LHCN-M2 (cell line): ENCODE results near the gene ADAMTS6. TPM values are rescaled to one million over a fixed set of nuclear protein-coding genes. Genes with fewer than 3 reads are reported as not detected.
A peak's percentile ranks its signal among the peaks of the same experiment; 100 is the strongest.
"Not testable (repeated sequence)": the region's sequence is repeated elsewhere in the genome, so short reads cannot be mapped to it uniquely, and the experiment has no call there.

Experiments
- DNase-seq: peaks from one replicate; pipeline ENCODE4 v3.0.0-alpha.2; 2012; ENCODE audit warnings: low read depth
- total RNA-seq: library from RNA; depleted of rRNA; stranded (reverse); fragments of >200 nt; gene quantifications from 2 replicates; pipeline ENCODE4 v1.2.3, GENCODE V29; 2014

The ADAMTS6 gene
- total RNA-seq, 1 experiment from 2014 or later: 30.8 TPM

DNA sequence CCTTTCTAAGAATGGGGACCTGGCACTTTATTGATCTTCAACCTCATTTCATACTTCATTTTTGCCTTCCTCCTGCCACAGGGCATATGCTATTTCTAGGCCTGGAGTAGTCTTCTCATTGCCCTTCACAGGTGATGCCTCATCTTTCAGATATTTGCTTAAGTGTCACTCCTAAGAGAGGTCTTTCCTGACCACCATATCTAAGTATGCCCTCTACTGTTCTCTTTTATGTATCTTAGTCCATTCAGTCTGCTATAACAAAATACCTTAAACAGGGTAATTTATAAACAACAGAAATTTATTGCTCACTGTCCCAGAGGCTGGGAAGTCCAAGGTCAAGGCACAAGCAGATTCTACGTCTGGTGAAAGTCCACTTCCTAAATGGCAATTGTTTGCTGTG lies 99.1 kb downstream of the ADAMTS6 start:
- peak; percentile 24 for DNase-seq

GRCh38 chr5:65370505-65370904 lies 111.2 kb downstream of the ADAMTS6 start:
- DNase-seq: not testable (repeated sequence)

DNA sequence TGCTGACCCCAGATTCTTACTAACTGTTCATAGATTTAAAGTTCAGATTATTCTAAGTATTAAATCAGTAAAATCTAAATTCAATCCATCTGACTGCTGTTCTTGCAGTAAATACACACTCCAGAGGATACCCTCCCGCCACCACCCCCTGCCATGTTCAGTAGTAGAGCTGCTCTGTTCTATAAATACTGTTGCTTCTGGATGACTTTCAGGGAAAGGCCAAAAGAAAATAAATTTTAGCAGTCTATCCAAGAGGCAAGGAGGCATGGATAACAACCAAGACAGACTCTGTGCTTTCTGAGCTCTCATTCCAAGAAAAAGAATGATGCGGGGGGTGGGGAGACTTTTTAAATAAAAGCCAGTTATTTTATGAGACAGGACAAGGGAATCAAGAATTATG lies 115.1 kb downstream of the ADAMTS6 start:
- no peak for DNase-seq

DNA sequence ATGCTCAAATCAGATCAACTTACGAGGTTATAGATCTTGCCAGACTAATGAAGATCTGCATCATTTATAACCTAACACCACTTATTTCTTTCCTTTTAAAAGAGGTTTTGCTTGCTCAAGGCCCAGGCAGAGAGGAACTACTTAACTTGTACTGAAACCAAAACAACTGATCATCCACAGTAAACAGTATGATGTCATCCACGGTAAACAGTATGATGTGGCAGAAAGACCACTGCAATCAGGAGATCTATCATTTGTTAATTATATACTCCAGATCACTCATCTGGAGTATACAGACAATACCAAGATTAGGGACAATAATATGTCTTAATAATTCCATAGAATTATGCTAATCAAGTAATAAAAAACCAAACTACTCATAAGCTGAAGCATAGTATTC lies 116.8 kb downstream of the ADAMTS6 start:
- DNase-seq: peak; percentile 57

GRCh38 chr5:65363499-65363898 lies 118.2 kb downstream of the ADAMTS6 start:
- DNase-seq: no peak

- DNase-seq: no peak
Observed at GRCh38 chr5:65359981-65360380, 121.7 kb downstream of the ADAMTS6 start.

- no peak for DNase-seq
Observed at GRCh38 chr5:65359569-65359968, 122.2 kb downstream of the ADAMTS6 start.

- peak; percentile 24 for DNase-seq
Observed at GRCh38 chr5:65356274-65356673, 125.4 kb downstream of the ADAMTS6 start.

- DNase-seq: no peak
Observed at GRCh38 chr5:65355301-65355700, 126.4 kb downstream of the ADAMTS6 start.

DNA sequence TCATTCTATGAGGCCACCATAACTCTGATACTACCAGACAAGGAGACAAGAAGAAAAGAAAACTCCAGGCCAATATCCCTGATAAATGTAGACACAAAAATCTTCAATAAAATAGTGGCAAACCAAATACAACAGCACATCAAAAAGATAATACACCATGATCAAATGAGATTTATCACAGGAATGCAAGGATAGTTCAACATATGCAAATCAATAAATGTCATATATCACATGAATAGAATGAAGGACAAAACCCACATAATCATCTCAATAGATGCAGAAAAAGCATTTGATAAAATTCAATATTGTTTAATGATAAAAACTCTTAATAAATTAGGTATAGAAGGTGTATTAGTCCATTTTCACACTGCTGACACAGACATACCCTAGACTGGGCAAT lies 139.9 kb downstream of the ADAMTS6 start:
- DNase-seq: no peak

- DNase-seq: peak; percentile 67
Observed at GRCh38 chr5:65338606-65339151, 143.0 kb downstream of the ADAMTS6 start.

- peak; percentile 71 for DNase-seq
Observed at GRCh38 chr5:65334077-65334476, 147.6 kb downstream of the ADAMTS6 start.

GRCh38 chr5:65332591-65332990 lies 149.1 kb downstream of the ADAMTS6 start:
- no peak for DNase-seq

DNA sequence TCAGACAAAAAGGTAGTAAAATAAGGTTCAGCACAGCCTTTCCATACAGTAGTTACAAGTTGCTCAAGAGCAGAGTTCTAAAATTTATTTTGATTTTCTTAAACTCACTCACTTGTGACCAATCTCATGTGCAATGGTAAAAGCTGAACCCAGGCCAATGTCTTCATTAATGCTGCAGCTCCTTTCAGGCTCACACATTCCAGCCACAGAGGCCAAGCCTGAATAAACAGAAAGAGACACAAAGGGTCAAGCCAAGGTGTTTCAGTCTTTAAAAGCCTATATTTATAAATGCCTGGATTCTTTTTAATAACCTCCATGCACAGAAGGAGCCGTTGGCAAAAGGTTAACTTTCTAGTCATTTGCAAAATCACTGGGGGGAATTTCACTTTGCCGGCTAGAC lies 152.5 kb downstream of the ADAMTS6 start:
- peak; percentile 44 for DNase-seq

- DNase-seq: no peak
Observed at GRCh38 chr5:65327582-65327981, 154.1 kb downstream of the ADAMTS6 start.

- no peak for DNase-seq
Observed at GRCh38 chr5:65326922-65327321, 154.8 kb downstream of the ADAMTS6 start.

DNA sequence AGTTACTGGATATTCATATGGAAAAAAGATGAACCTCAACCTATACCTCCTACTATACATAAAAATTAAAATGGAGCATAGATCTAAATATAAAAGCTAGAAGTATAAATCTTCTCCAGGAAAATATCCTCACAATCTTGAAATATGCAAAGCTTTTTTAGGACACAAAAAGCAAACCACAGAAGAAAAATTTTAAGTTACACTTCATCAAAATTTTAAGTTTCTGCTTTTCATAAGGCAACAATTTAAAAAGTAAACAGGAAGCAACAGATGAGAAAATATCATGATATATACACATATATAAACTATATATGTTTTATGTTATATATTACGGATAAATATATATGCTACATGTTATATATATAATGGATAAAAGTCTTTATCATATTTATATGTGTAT lies 157.5 kb downstream of the ADAMTS6 start:
- no peak for DNase-seq

DNA sequence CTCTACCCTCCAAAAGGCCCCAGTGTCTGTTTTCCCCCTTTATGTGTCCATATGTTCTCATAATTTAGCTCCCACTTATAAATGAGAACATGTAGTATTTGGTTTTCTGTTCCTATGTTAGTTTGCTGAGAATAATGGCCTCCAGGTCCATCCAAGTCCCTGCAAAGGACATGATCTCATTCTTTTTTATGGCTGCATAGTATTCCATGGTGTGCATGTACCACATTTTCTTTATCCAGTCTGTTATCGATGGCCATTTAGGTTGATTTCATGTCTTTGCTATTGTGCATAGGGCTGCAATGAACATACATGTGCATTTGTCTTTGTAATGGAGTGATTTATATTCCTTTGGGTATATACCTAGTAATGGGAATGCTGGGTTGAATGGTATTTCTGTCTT lies 161.0 kb downstream of the ADAMTS6 start:
- not testable (repeated sequence) for DNase-seq

DNA sequence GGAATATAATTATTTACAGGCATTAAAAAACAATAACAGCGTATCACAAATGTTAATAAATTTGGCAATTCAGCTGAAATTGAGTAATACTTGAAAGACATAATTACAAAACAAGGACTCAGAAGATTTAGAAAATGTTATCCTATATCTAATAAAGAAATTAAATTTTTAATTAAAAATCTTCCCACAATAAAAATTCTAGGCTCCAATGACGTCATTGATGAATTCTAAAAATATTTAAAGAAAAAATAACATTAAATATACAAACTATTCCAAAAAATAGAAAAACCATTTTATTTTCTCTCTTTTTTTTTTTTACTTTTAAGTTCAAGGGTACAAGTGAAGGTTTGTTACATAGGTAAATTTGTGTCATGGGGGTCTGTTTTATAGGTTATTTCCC lies 161.5 kb downstream of the ADAMTS6 start:
- DNase-seq: no peak

GRCh38 chr5:65307931-65308330 lies 173.8 kb downstream of the ADAMTS6 start:
- no peak for DNase-seq

DNA sequence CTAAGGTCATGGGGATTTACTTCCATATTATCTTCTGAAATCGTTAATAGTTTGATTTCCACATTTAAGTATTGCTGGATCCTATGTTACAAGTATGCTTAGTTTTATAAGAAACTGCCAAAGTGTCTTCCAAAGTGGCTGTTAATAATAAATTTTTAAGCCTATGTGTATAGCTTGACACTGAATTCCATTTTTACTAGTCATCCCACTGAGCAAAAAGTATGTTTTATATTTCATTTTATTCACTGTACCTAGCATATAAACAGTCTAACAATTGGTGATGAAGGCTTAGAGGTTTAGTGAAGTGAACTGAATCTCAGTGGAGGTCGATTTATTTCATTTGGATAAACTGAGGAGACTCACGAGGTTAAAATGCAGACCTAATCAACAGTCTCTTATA lies 174.6 kb downstream of the ADAMTS6 start:
- DNase-seq: no peak

GRCh38 chr5:65305913-65306312 lies 175.8 kb downstream of the ADAMTS6 start:
- no peak for DNase-seq

- DNase-seq: peak; percentile 71
Observed at GRCh38 chr5:65299861-65300260, 181.9 kb downstream of the ADAMTS6 start.

DNA sequence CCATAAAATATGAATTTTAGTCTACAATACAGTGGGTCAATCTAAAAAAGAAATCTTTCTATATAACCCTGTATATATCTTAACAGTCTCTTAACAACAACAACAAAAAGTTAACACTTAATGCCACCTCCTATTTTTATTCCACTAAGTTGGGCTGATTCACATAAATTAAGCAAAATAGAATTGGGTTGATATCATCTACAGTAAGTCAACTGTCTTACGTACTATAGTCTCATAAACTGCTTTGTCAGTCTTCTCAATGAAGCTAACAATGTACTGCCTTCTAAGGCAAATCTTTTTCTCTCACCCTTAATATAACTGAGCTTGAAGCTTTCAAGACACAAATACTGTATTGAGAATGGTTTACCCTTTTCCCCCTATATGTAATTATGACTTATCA lies 185.7 kb downstream of the ADAMTS6 start:
- DNase-seq: no peak
